ENCODE measurements around the gene GABPB2.

The GABPB2 gene

GRCh38 chr1:151133018-151133806 is 62.7 kb downstream of the GABPB2 start:
- no peak for DNase-seq (ENCODE audit: low read depth in 2 of 2)

- DNase-seq (ENCODE audit: low read depth in 2 of 2) = no peak
Observed at GRCh38 chr1:151134396-151134795, 63.8 kb downstream of the GABPB2 start.

- no peak for DNase-seq (ENCODE audit: low read depth in 2 of 2)
Observed at GRCh38 chr1:151134991-151135390, 64.4 kb downstream of the GABPB2 start.

- DNase-seq (ENCODE audit: low read depth in 2 of 2) = no peak
Observed at GRCh38 chr1:151135433-151136385, 65.1 kb downstream of the GABPB2 start.

- DNase-seq (ENCODE audit: low read depth in 2 of 2) = no peak
Observed at GRCh38 chr1:151137789-151138188, 67.2 kb downstream of the GABPB2 start.

GRCh38 chr1:151142411-151143056 is 72.0 kb downstream of the GABPB2 start:
- DNase-seq (ENCODE audit: low read depth in 2 of 2) = no peak

GRCh38 chr1:151143057-151143435 is 72.5 kb downstream of the GABPB2 start:
- no peak for DNase-seq (ENCODE audit: low read depth in 2 of 2)

GRCh38 chr1:151143986-151144385 is 73.4 kb downstream of the GABPB2 start:
- no peak for DNase-seq (ENCODE audit: low read depth in 2 of 2)

GRCh38 chr1:151144474-151145303 is 74.1 kb downstream of the GABPB2 start:
- no peak for DNase-seq (ENCODE audit: low read depth in 2 of 2)

- no peak for DNase-seq (ENCODE audit: low read depth in 2 of 2)
Observed at GRCh38 chr1:151145304-151146071, 74.9 kb downstream of the GABPB2 start.

GRCh38 chr1:151146072-151146411 is 75.5 kb downstream of the GABPB2 start:
- DNase-seq (ENCODE audit: low read depth in 2 of 2) = no peak

GRCh38 chr1:151146412-151147131 is 76.0 kb downstream of the GABPB2 start, which contains the start of gene SEMA6C:
Gene SEMA6C (minus strand): TSS chr1:151146631. CDS start chr1:151142621, 4,010 bp downstream.
- DNase-seq (ENCODE audit: low read depth in 2 of 2) = peak; percentile 77

- DNase-seq (ENCODE audit: low read depth in 2 of 2) = no peak
Observed at GRCh38 chr1:151147132-151147503, 76.6 kb downstream of the GABPB2 start.

- DNase-seq (ENCODE audit: low read depth in 2 of 2) = no peak
Observed at GRCh38 chr1:151147665-151148064, 77.1 kb downstream of the GABPB2 start.

GRCh38 chr1:151156515-151156819 is 85.9 kb downstream of the GABPB2 start, which contains the start of gene TNFAIP8L2:
Gene TNFAIP8L2 (plus strand): TSS chr1:151156649. CDS start chr1:151158698, 2,049 bp downstream.
- DNase-seq (ENCODE audit: low read depth in 2 of 2) = peak in 1 of 2 donors; percentile 58

- DNase-seq (ENCODE audit: low read depth in 2 of 2) = peak in 1 of 2 donors; percentile 34
Observed at GRCh38 chr1:151157067-151157531, 86.5 kb downstream of the GABPB2 start.

GRCh38 chr1:151158326-151158725 is 87.8 kb downstream of the GABPB2 start:
- no peak for DNase-seq (ENCODE audit: low read depth in 2 of 2)

- DNase-seq (ENCODE audit: low read depth in 2 of 2) = no peak
Observed at GRCh38 chr1:151158751-151159251, 88.2 kb downstream of the GABPB2 start.

GRCh38 chr1:151159373-151159772 is 88.8 kb downstream of the GABPB2 start:
- no peak for DNase-seq (ENCODE audit: low read depth in 2 of 2)

All from stimulated activated CD8-positive, alpha-beta memory T cell treated with anti-CD3 and anti-CD28 coated beads, Interleukin-15, amount 100 ng/mL, for 4 hours (primary cell).